Measurements from ENCODE around the gene BACH2. TPM values are rescaled to one million over a fixed set of nuclear protein-coding genes. Genes with fewer than 3 reads are reported as not detected.

Gene BACH2
- total and polyA plus RNA-seq, 2 experiments from 2014 or later: 1.6 to 5.7 TPM

GRCh38 chr6:90028066-90028778 is 268.4 kb downstream of the BACH2 start (continued):
- TF ChIP-seq JUNB (IDR thresholded peaks at IDR 0.05; ENCODE audit: unreplicated experiment) (no peak), NANOG (IDR thresholded peaks at IDR 0.05; ENCODE audit: borderline replicate concordance) (no peak), EZH2phosphoT487 (IDR thresholded peaks at IDR 0.05; ENCODE audit: unreplicated experiment) (no peak), STAT1 (IDR thresholded peaks at IDR 0.05; ENCODE audit: unreplicated experiment) (no peak), ZNF114 (CRISPR knock-in tag; IDR thresholded peaks at IDR 0.05) (no peak), ZNF331 (CRISPR knock-in tag; IDR thresholded peaks at IDR 0.05; ENCODE audit: low read depth) (no peak), POLR2AphosphoS5 (IDR thresholded peaks at IDR 0.05; ENCODE audit: low read depth) (no peak), CREB1 (CRISPR knock-in tag; IDR thresholded peaks at IDR 0.05; ENCODE audit: low read depth) (no peak)

DNA sequence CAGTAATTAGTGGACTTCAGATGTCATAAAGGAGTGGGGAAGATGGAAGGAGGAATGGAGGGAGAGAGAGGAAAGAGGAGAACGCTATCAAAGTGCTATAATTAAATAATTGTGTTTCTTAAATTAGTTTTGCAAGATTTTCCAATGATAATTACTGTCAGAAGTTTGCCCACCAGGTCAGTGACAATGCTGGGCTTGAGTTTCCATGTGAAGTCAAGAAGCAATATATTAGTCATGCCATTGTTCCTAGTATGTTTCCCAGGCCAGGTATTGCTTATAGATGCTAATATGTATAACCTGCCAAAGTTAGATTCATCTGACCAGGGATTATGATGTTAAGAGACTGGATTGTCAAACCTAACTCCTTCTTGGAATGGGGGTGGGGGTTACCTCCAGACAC is 270.4 kb downstream of the BACH2 start:
- Histone ChIP-seq H3K27ac (ENCODE audit: low read depth) (no peak overlapping the region), H3K27me3 (ENCODE audit: insufficient read depth) (no peaks in the 10 kb centered on the region), H3K4me2 (no peak overlapping the region), H4K20me1 (replicated peaks; ENCODE audit: insufficient read depth) (no peaks in the 10 kb centered on the region), H2AFZ (no peak overlapping the region), H3K4me3 (no peak overlapping the region), H3F3A (replicated peaks; ENCODE audit: low read depth) (no peaks in the 10 kb centered on the region), H3K9me2 (ENCODE audit: insufficient read depth) (no peaks in the 10 kb centered on the region), H3K36me3 (ENCODE audit: insufficient read depth) (no peaks in the 10 kb centered on the region), H3K79me2 (replicated peaks; ENCODE audit: insufficient read depth) (no peaks in the 10 kb centered on the region), H3K4me1 (ENCODE audit: insufficient read depth) (no peaks in the 10 kb centered on the region; the same call in 1 of the 2 replicates)
- Mint-ChIP-seq H3K4me3 (no peak overlapping the region), H3K9me3 (no peaks in the 10 kb centered on the region), H3K4me1 (peaks cover 8% of the 10 kb centered on the region), H3K27ac (no peak overlapping the region), H3K36me3 (ENCODE audit: low read depth) (no peaks in the 10 kb centered on the region), H3K27me3 (ENCODE audit: insufficient read depth, low read depth, poor library complexity) (peaks cover 4% of the 10 kb centered on the region)
- DNase-seq (ENCODE audit: low spot score) (no peak), ATAC-seq (no peak)
- TF ChIP-seq ZNF114 (CRISPR knock-in tag; IDR thresholded peaks at IDR 0.05) (no peak), JUNB (IDR thresholded peaks at IDR 0.05; ENCODE audit: unreplicated experiment) (no peak), POLR2AphosphoS5 (IDR thresholded peaks at IDR 0.05; ENCODE audit: low read depth) (no peak), EZH2 (IDR thresholded peaks at IDR 0.05; ENCODE audit: low read depth, unreplicated experiment) (no peak), ZNF331 (CRISPR knock-in tag; IDR thresholded peaks at IDR 0.05; ENCODE audit: low read depth) (no peak), STAT1 (IDR thresholded peaks at IDR 0.05; ENCODE audit: unreplicated experiment) (no peak), EZH2phosphoT487 (IDR thresholded peaks at IDR 0.05; ENCODE audit: unreplicated experiment) (no peak), NANOG (IDR thresholded peaks at IDR 0.05; ENCODE audit: borderline replicate concordance) (no peak)
- TF ChIP-seq, protein P1, sequence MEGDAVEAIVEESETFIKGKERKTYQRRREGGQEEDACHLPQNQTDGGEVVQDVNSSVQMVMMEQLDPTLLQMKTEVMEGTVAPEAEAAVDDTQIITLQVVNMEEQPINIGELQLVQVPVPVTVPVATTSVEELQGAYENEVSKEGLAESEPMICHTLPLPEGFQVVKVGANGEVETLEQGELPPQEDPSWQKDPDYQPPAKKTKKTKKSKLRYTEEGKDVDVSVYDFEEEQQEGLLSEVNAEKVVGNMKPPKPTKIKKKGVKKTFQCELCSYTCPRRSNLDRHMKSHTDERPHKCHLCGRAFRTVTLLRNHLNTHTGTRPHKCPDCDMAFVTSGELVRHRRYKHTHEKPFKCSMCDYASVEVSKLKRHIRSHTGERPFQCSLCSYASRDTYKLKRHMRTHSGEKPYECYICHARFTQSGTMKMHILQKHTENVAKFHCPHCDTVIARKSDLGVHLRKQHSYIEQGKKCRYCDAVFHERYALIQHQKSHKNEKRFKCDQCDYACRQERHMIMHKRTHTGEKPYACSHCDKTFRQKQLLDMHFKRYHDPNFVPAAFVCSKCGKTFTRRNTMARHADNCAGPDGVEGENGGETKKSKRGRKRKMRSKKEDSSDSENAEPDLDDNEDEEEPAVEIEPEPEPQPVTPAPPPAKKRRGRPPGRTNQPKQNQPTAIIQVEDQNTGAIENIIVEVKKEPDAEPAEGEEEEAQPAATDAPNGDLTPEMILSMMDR (conservative IDR thresholded peaks at IDR 0.05; ENCODE audit: low read depth in 2 of 2): no peak
- TF ChIP-seq, protein P2, sequence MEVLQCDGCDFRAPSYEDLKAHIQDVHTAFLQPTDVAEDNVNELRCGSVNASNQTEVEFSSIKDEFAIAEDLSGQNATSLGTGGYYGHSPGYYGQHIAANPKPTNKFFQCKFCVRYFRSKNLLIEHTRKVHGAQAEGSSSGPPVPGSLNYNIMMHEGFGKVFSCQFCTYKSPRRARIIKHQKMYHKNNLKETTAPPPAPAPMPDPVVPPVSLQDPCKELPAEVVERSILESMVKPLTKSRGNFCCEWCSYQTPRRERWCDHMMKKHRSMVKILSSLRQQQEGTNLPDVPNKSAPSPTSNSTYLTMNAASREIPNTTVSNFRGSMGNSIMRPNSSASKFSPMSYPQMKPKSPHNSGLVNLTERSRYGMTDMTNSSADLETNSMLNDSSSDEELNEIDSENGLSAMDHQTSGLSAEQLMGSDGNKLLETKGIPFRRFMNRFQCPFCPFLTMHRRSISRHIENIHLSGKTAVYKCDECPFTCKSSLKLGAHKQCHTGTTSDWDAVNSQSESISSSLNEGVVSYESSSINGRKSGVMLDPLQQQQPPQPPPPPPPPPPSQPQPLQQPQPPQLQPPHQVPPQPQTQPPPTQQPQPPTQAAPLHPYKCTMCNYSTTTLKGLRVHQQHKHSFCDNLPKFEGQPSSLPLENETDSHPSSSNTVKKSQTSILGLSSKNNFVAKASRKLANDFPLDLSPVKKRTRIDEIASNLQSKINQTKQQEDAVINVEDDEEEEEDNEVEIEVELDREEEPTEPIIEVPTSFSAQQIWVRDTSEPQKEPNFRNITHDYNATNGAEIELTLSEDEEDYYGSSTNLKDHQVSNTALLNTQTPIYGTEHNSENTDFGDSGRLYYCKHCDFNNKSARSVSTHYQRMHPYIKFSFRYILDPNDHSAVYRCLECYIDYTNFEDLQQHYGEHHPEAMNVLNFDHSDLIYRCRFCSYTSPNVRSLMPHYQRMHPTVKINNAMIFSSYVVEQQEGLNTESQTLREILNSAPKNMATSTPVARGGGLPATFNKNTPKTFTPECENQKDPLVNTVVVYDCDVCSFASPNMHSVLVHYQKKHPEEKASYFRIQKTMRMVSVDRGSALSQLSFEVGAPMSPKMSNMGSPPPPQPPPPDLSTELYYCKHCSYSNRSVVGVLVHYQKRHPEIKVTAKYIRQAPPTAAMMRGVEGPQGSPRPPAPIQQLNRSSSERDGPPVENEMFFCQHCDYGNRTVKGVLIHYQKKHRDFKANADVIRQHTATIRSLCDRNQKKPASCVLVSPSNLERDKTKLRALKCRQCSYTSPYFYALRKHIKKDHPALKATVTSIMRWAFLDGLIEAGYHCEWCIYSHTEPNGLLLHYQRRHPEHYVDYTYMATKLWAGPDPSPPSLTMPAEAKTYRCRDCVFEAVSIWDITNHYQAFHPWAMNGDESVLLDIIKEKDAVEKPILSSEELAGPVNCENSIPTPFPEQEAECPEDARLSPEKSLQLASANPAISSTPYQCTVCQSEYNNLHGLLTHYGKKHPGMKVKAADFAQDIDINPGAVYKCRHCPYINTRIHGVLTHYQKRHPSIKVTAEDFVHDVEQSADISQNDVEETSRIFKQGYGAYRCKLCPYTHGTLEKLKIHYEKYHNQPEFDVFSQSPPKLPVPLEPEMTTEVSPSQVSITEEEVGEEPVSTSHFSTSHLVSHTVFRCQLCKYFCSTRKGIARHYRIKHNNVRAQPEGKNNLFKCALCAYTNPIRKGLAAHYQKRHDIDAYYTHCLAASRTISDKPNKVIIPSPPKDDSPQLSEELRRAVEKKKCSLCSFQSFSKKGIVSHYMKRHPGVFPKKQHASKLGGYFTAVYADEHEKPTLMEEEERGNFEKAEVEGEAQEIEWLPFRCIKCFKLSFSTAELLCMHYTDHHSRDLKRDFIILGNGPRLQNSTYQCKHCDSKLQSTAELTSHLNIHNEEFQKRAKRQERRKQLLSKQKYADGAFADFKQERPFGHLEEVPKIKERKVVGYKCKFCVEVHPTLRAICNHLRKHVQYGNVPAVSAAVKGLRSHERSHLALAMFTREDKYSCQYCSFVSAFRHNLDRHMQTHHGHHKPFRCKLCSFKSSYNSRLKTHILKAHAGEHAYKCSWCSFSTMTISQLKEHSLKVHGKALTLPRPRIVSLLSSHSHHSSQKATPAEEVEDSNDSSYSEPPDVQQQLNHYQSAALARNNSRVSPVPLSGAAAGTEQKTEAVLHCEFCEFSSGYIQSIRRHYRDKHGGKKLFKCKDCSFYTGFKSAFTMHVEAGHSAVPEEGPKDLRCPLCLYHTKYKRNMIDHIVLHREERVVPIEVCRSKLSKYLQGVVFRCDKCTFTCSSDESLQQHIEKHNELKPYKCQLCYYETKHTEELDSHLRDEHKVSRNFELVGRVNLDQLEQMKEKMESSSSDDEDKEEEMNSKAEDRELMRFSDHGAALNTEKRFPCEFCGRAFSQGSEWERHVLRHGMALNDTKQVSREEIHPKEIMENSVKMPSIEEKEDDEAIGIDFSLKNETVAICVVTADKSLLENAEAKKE (CRISPR knock-in tag; IDR thresholded peaks at IDR 0.05): no peak
- TF ChIP-seq, protein P3, sequence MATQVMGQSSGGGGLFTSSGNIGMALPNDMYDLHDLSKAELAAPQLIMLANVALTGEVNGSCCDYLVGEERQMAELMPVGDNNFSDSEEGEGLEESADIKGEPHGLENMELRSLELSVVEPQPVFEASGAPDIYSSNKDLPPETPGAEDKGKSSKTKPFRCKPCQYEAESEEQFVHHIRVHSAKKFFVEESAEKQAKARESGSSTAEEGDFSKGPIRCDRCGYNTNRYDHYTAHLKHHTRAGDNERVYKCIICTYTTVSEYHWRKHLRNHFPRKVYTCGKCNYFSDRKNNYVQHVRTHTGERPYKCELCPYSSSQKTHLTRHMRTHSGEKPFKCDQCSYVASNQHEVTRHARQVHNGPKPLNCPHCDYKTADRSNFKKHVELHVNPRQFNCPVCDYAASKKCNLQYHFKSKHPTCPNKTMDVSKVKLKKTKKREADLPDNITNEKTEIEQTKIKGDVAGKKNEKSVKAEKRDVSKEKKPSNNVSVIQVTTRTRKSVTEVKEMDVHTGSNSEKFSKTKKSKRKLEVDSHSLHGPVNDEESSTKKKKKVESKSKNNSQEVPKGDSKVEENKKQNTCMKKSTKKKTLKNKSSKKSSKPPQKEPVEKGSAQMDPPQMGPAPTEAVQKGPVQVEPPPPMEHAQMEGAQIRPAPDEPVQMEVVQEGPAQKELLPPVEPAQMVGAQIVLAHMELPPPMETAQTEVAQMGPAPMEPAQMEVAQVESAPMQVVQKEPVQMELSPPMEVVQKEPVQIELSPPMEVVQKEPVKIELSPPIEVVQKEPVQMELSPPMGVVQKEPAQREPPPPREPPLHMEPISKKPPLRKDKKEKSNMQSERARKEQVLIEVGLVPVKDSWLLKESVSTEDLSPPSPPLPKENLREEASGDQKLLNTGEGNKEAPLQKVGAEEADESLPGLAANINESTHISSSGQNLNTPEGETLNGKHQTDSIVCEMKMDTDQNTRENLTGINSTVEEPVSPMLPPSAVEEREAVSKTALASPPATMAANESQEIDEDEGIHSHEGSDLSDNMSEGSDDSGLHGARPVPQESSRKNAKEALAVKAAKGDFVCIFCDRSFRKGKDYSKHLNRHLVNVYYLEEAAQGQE (IDR thresholded peaks at IDR 0.05; ENCODE audit: unreplicated experiment): no peak

Measured in GM23338 (cell line).